ENCODE data around the gene PRIMA1. TPM values are rescaled to one million over a fixed set of nuclear protein-coding genes. Genes with fewer than 3 reads are reported as not detected.
A peak's percentile ranks its signal among the peaks of the same experiment; 100 is the strongest.

PRIMA1 gene
- total and polyA plus RNA-seq, 2 experiments from 2014 or later, result 2.1 to 3.5 TPM

DNA sequence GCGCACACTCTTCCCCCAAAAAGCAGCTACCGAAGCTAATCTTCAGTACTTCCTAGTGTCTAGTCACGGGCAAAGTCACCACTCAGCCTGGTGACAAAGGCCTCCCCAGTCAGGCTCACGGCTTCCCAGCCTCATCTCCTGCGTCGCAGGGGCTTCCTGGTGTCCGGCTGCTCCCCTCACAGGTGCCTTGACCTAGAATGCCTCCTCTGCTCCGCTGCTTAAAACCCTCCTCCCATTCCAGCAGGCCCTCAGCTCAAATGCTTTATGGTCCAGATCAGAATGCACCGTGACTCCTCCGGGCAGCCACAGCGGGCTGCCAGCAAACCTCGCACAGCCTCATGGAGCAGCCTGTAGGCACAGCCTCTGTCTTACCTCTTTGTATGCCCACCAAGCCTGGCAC, 53.1 kb downstream of the PRIMA1 start (continued):
- TF ChIP-seq, protein P1, sequence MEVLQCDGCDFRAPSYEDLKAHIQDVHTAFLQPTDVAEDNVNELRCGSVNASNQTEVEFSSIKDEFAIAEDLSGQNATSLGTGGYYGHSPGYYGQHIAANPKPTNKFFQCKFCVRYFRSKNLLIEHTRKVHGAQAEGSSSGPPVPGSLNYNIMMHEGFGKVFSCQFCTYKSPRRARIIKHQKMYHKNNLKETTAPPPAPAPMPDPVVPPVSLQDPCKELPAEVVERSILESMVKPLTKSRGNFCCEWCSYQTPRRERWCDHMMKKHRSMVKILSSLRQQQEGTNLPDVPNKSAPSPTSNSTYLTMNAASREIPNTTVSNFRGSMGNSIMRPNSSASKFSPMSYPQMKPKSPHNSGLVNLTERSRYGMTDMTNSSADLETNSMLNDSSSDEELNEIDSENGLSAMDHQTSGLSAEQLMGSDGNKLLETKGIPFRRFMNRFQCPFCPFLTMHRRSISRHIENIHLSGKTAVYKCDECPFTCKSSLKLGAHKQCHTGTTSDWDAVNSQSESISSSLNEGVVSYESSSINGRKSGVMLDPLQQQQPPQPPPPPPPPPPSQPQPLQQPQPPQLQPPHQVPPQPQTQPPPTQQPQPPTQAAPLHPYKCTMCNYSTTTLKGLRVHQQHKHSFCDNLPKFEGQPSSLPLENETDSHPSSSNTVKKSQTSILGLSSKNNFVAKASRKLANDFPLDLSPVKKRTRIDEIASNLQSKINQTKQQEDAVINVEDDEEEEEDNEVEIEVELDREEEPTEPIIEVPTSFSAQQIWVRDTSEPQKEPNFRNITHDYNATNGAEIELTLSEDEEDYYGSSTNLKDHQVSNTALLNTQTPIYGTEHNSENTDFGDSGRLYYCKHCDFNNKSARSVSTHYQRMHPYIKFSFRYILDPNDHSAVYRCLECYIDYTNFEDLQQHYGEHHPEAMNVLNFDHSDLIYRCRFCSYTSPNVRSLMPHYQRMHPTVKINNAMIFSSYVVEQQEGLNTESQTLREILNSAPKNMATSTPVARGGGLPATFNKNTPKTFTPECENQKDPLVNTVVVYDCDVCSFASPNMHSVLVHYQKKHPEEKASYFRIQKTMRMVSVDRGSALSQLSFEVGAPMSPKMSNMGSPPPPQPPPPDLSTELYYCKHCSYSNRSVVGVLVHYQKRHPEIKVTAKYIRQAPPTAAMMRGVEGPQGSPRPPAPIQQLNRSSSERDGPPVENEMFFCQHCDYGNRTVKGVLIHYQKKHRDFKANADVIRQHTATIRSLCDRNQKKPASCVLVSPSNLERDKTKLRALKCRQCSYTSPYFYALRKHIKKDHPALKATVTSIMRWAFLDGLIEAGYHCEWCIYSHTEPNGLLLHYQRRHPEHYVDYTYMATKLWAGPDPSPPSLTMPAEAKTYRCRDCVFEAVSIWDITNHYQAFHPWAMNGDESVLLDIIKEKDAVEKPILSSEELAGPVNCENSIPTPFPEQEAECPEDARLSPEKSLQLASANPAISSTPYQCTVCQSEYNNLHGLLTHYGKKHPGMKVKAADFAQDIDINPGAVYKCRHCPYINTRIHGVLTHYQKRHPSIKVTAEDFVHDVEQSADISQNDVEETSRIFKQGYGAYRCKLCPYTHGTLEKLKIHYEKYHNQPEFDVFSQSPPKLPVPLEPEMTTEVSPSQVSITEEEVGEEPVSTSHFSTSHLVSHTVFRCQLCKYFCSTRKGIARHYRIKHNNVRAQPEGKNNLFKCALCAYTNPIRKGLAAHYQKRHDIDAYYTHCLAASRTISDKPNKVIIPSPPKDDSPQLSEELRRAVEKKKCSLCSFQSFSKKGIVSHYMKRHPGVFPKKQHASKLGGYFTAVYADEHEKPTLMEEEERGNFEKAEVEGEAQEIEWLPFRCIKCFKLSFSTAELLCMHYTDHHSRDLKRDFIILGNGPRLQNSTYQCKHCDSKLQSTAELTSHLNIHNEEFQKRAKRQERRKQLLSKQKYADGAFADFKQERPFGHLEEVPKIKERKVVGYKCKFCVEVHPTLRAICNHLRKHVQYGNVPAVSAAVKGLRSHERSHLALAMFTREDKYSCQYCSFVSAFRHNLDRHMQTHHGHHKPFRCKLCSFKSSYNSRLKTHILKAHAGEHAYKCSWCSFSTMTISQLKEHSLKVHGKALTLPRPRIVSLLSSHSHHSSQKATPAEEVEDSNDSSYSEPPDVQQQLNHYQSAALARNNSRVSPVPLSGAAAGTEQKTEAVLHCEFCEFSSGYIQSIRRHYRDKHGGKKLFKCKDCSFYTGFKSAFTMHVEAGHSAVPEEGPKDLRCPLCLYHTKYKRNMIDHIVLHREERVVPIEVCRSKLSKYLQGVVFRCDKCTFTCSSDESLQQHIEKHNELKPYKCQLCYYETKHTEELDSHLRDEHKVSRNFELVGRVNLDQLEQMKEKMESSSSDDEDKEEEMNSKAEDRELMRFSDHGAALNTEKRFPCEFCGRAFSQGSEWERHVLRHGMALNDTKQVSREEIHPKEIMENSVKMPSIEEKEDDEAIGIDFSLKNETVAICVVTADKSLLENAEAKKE (CRISPR knock-in tag; IDR thresholded peaks at IDR 0.05), result no peak
- TF ChIP-seq STAT1 (IDR thresholded peaks at IDR 0.05; ENCODE audit: unreplicated experiment) (no peak), EZH2 (IDR thresholded peaks at IDR 0.05; ENCODE audit: low read depth, unreplicated experiment) (no peak)

DNA sequence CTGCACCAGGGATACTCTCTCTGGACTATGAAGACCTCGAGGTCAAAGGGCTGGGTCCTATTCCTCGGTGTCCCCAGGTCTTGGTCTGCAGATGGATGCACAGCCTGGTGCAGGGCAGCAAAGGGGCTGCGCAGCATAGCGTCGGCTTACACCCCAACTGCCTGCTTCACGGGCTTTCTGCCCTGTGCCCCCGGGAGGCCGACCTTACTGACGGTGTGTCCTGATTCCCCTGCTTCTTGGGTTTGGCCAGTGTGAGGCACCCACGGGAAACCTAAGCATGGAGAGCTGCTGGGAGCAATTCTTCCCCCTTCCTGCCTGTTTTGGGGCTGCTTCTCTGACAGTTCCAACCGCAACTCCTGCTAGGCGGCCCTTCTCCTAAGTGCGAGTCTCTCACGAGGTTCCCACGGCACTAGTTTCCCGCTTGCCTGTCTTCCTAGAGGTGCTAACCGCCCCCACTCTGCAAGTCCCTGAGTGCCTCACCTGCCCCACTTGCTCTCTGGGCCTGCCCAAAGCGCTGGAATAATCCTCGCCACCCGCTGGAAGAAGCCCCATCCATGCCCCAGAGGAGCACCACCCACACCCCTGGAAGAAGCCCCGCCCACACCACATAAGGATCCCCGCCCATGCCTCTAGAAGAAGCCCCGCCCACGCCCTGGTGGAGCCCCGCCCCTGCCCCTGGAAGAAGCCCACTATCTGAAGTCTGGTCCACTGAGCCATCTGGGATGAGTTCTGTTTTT, 54.0 kb downstream of the PRIMA1 start:
- Histone ChIP-seq H3K4me3 (no peak overlapping the region), H3K4me2 (no peak overlapping the region), H3K27me3 (ENCODE audit: insufficient read depth) (no peaks in the 10 kb centered on the region), H3K9me2 (ENCODE audit: insufficient read depth) (0 out of 2 replicates have a peak, but pooled peaks cover 1% of the 10 kb centered on the region), H2AFZ (no peak overlapping the region), H3K79me2 (replicated peaks; ENCODE audit: insufficient read depth) (no peaks in the 10 kb centered on the region), H3F3A (replicated peaks; ENCODE audit: low read depth) (no peaks in the 10 kb centered on the region), H3K36me3 (ENCODE audit: insufficient read depth) (no peaks in the 10 kb centered on the region), H3K4me1 (ENCODE audit: insufficient read depth) (no peaks in the 10 kb centered on the region; the same call in 1 of the 2 replicates), H3K27ac (ENCODE audit: low read depth) (no peak overlapping the region), H4K20me1 (replicated peaks; ENCODE audit: insufficient read depth) (no peaks in the 10 kb centered on the region)
- ATAC-seq, result peak; percentile 88
- no peaks in the 10 kb centered on the region for H3K9me3 Mint-ChIP-seq
- no peak overlapping the region for H3K27ac Mint-ChIP-seq
- DNase-seq (ENCODE audit: low spot score), result peak; percentile 88
- peaks cover 11% of the 10 kb centered on the region; the same call in 2 of the 3 replicates for H3K4me1 Mint-ChIP-seq
- H3K4me3 Mint-ChIP-seq, result no peak overlapping the region
- peaks cover 4% of the 10 kb centered on the region for H3K27me3 Mint-ChIP-seq (ENCODE audit: insufficient read depth, low read depth, poor library complexity)
- H3K36me3 Mint-ChIP-seq (ENCODE audit: low read depth), result no peaks in the 10 kb centered on the region; the same call in 2 of the 3 replicates
- TF ChIP-seq EZH2 (IDR thresholded peaks at IDR 0.05; ENCODE audit: low read depth, unreplicated experiment), result no peak
- no peak for TF ChIP-seq CREB1 (CRISPR knock-in tag; IDR thresholded peaks at IDR 0.05; ENCODE audit: low read depth)
- no peak for TF ChIP-seq NANOG (IDR thresholded peaks at IDR 0.05; ENCODE audit: borderline replicate concordance)
- TF ChIP-seq, protein P2, sequence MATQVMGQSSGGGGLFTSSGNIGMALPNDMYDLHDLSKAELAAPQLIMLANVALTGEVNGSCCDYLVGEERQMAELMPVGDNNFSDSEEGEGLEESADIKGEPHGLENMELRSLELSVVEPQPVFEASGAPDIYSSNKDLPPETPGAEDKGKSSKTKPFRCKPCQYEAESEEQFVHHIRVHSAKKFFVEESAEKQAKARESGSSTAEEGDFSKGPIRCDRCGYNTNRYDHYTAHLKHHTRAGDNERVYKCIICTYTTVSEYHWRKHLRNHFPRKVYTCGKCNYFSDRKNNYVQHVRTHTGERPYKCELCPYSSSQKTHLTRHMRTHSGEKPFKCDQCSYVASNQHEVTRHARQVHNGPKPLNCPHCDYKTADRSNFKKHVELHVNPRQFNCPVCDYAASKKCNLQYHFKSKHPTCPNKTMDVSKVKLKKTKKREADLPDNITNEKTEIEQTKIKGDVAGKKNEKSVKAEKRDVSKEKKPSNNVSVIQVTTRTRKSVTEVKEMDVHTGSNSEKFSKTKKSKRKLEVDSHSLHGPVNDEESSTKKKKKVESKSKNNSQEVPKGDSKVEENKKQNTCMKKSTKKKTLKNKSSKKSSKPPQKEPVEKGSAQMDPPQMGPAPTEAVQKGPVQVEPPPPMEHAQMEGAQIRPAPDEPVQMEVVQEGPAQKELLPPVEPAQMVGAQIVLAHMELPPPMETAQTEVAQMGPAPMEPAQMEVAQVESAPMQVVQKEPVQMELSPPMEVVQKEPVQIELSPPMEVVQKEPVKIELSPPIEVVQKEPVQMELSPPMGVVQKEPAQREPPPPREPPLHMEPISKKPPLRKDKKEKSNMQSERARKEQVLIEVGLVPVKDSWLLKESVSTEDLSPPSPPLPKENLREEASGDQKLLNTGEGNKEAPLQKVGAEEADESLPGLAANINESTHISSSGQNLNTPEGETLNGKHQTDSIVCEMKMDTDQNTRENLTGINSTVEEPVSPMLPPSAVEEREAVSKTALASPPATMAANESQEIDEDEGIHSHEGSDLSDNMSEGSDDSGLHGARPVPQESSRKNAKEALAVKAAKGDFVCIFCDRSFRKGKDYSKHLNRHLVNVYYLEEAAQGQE (IDR thresholded peaks at IDR 0.05; ENCODE audit: unreplicated experiment), result no peak
- TF ChIP-seq POLR2AphosphoS5 (IDR thresholded peaks at IDR 0.05; ENCODE audit: low read depth), result no peak
- TF ChIP-seq EZH2phosphoT487 (IDR thresholded peaks at IDR 0.05; ENCODE audit: unreplicated experiment), result no peak
- TF ChIP-seq, protein P3, sequence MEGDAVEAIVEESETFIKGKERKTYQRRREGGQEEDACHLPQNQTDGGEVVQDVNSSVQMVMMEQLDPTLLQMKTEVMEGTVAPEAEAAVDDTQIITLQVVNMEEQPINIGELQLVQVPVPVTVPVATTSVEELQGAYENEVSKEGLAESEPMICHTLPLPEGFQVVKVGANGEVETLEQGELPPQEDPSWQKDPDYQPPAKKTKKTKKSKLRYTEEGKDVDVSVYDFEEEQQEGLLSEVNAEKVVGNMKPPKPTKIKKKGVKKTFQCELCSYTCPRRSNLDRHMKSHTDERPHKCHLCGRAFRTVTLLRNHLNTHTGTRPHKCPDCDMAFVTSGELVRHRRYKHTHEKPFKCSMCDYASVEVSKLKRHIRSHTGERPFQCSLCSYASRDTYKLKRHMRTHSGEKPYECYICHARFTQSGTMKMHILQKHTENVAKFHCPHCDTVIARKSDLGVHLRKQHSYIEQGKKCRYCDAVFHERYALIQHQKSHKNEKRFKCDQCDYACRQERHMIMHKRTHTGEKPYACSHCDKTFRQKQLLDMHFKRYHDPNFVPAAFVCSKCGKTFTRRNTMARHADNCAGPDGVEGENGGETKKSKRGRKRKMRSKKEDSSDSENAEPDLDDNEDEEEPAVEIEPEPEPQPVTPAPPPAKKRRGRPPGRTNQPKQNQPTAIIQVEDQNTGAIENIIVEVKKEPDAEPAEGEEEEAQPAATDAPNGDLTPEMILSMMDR (conservative IDR thresholded peaks at IDR 0.05; ENCODE audit: low read depth in 2 of 2), result no peak
- TF ChIP-seq JUNB (IDR thresholded peaks at IDR 0.05; ENCODE audit: unreplicated experiment), result no peak
- no peak for TF ChIP-seq ZNF331 (CRISPR knock-in tag; IDR thresholded peaks at IDR 0.05; ENCODE audit: low read depth)

Data from GM23338 (cell line).